ENCODE data around the gene SHMT1.

The SHMT1 gene

GRCh38 chr17:18281788-18282187 lies 81.6 kb downstream of the SHMT1 start:
- DNase-seq (ENCODE audit: low spot score), result no peak

DNA sequence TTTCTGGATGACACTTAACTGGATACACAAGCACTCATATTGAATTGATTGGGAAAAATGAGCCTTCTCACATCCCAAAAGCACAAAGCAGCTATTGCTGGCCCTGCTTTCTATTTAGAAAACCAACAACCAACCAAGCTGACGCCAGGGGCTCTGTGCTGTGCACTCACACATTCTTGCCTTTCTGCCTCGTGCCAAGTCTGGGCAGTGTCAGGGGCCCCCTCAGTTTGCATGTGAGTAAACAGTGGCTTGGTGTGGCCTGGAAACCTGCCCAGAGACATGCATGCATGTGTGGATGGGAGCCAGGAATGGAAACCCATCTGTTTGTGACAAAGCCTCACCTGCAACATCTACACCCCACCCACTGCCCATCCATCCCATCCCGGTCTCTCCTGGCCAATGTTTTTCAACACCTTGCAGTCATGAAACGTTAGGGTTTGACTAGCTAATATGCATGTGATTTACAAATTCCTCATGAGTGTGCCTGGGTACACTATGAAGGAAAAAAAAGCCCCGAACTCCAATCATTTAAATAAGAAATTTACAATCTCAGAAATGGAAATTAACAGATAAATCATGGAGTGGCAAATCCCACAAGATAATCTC lies 82.5 kb downstream of the SHMT1 start:
- no peak for DNase-seq (ENCODE audit: low spot score)

GRCh38 chr17:18280249-18280648 lies 83.1 kb downstream of the SHMT1 start:
- no peak for DNase-seq (ENCODE audit: low spot score)

- no peak for DNase-seq (ENCODE audit: low spot score)
Observed at GRCh38 chr17:18278867-18279266, 84.5 kb downstream of the SHMT1 start.
